Stimulated activated CD4-positive, alpha-beta T cell treated with anti-CD3 and anti-CD28 coated beads, Interleukin-12 subunit alpha, Interleukin-12 subunit beta, amount 100 ng/mL, for 48 hours (primary cell): ENCODE measurements around the gene VMAC.

Experiments used
- DNase-seq, 3 donors: peaks; one replicate each; pipeline ENCODE4 v3.0.0-alpha.2; 2020; ENCODE audit warnings: low read depth in 2 of 3, low spot score in 1 of 3

The VMAC gene

DNA sequence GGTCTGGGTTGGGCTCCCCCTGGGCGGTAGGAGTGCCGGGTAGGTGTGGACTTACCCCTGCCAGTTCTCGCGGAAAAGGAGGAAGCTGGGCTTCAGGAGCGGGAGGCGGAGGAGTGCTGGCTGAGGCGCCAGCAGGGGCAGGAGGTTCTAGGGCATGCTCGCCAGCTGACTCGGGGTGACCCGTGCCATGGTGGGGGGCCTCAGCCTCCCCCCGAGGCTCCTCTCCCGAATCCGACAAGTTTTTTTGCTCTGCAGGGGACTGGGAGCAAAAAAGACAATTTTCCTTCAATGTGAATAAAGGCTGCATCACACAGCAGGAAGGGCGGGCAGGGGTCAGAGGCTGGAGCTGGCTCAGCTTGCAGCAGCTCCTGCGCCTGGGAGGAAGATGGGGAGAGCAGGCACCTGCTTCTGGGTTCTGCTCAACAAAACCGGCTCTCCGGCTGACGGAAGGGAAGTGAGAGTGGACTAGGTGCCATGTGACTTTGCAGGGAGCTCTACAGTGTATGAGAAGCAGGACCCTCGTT is 46.7 kb downstream of the VMAC start:
- DNase-seq: no peak

GRCh38 chr19:5952193-5953029 is 47.7 kb downstream of the VMAC start:
- no peak for DNase-seq

GRCh38 chr19:5953030-5953589 is 48.4 kb downstream of the VMAC start:
- DNase-seq: no peak

DNA sequence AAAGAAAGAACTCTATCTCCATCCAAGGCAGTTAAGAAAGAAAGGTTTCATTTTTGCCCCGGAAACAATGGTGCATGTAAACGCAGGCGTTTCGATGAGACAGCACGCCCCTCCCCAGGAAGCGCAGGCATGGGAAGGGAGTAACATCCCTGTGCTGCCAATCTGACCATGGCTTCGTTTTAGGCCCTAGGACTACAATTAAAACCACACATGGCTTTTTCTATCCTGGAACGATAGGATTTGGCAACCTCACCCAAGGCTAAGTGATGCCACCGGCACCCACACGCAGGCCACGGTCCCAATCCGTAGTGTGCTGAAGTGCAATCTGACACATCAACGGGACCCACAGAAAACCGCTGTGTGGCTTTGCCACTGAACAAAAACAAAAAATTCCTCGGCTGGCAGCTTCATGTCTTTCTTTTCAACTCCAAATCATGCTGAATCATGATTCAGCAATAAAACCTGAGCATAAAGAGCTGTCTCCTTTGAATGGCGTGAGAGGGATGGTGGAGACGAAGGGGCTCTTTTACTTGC is 49.1 kb downstream of the VMAC start:
- peak in 1 of 3 donors; percentile 28 for DNase-seq

- DNase-seq: no peak
Observed at GRCh38 chr19:5954293-5954692, 49.6 kb downstream of the VMAC start.

DNA sequence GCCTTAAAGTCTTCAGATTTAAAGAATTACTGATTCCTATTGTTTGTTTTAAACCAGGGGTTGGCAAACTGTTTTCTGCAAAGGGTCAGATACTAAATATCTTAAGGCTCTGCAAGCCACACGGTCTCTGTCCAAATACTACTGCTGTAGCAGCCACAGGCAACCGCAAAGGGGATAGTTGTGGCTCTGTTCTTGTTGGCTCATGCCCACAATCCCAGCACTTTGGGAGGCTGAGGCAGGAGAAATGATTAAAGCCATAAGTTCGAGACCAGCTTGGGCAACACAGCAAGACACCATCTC is 50.9 kb downstream of the VMAC start:
- DNase-seq: no peak

- DNase-seq: no peak
Observed at GRCh38 chr19:5956323-5956722, 51.7 kb downstream of the VMAC start.

DNA sequence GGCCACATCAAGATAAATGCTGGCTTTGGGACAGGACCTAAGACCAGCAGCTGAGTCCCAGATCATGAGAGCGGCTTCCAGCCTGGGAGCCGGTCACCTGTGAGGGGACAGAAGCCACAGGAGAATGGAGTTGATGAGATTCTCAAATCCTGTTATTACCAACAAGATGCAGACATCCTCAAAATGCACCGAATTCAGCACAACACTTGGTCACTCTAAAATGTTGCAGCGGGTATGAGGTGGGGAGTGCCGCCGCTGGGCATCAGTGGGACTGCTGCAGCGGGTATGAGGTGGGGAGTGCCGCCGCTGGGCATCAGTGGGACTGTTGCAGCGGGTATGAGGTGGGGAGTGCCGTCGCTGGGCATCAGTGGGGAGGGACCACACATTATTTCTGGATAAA is 52.1 kb downstream of the VMAC start:
- DNase-seq: no peak

- no peak for DNase-seq
Observed at GRCh38 chr19:5957170-5957569, 52.5 kb downstream of the VMAC start.

GRCh38 chr19:5958074-5958850 is 53.6 kb downstream of the VMAC start:
- no peak for DNase-seq

- no peak for DNase-seq
Observed at GRCh38 chr19:5958851-5959122, 54.1 kb downstream of the VMAC start.

GRCh38 chr19:5959260-5960004 is 54.8 kb downstream of the VMAC start:
- no peak for DNase-seq
